Vagina (tissue), 2 donors: ENCODE results near the gene SEPTIN5. TPM values are rescaled to one million over a fixed set of nuclear protein-coding genes. Genes with fewer than 3 reads are reported as not detected.

Source experiments
- DNase-seq, 2 donors: peaks; one replicate each; pipeline ENCODE4 v3.0.0-alpha.2; 2017; ENCODE audit errors: extremely low spot score in 2 of 2
- H3K27ac ChIP-seq: fragments of 200-600 bp; sonication (generic); one replicate; pipeline ENCODE4 v1.5.1; 2019
- H3K27me3 ChIP-seq: fragments of 200-600 bp; sonication (generic); one replicate; pipeline ENCODE4 v1.5.1; 2019
- H3K36me3 ChIP-seq, 2 donors: fragments of 200-600 bp; sonication (generic); one replicate each; pipeline ENCODE4 v1.5.1; 2017 to 2019
- H3K4me1 ChIP-seq: fragments of 200-600 bp; sonication (generic); one replicate; pipeline ENCODE4 v1.5.1; 2019
- H3K4me3 ChIP-seq, 2 donors: fragments of 200-600 bp; sonication (generic); 1 replicate in 1 of 2; 2 replicates in 1 of 2; pipeline ENCODE4 v1.5.1; 2016 to 2019
- H3K9me3 ChIP-seq: fragments of 200-600 bp; sonication (generic); one replicate; pipeline ENCODE4 v1.5.1; 2019
- POLR2A ChIP-seq, 2 donors: fragments of 450-650 bp; IDR thresholded peaks; one replicate each; pipeline ENCODE4 v1.6.1; 2017; ENCODE audit warnings: antibody characterized with exemption in 2 of 2, mild to moderate bottlenecking in 2 of 2, moderate library complexity in 2 of 2
- POLR2AphosphoS5 ChIP-seq, 2 donors: sonication (generic); formaldehyde crosslinking; IDR thresholded peaks; one replicate each; pipeline ENCODE4 v1.9.0; 2017; ENCODE audit warnings: antibody characterized with exemption in 2 of 2, mild to moderate bottlenecking in 2 of 2, low read depth in 1 of 2; ENCODE audit not compliant: insufficient read depth in 1 of 2
- intact Hi-C: fragments of 100-400 bp; cut with DNase I; formaldehyde crosslinking; loops from one replicate; pipeline ENCODE4 v1.15.1; 2023
- total RNA-seq: library from RNA; depleted of rRNA; stranded (reverse); fragments of >200 nt; gene quantifications from one replicate; pipeline ENCODE4 v1.2.3, GENCODE V29; 2016
- TF ChIP-seq, protein P1 (sequence below), 3 experiments: fragments of 450-650 bp in 2 of 3; fragments of 200-600 bp in 1 of 3; sonication (generic) in 1 of 3; IDR thresholded peaks; one replicate each; pipeline ENCODE4 v1.5.1; 2017 to 2019; ENCODE audit warnings: antibody characterized with exemption in 3 of 3, mild to moderate bottlenecking in 2 of 3, moderate library complexity in 2 of 3

SEPTIN5 gene
- total RNA-seq, 1 donor from 2014 or later, result 67.3 TPM

DNA sequence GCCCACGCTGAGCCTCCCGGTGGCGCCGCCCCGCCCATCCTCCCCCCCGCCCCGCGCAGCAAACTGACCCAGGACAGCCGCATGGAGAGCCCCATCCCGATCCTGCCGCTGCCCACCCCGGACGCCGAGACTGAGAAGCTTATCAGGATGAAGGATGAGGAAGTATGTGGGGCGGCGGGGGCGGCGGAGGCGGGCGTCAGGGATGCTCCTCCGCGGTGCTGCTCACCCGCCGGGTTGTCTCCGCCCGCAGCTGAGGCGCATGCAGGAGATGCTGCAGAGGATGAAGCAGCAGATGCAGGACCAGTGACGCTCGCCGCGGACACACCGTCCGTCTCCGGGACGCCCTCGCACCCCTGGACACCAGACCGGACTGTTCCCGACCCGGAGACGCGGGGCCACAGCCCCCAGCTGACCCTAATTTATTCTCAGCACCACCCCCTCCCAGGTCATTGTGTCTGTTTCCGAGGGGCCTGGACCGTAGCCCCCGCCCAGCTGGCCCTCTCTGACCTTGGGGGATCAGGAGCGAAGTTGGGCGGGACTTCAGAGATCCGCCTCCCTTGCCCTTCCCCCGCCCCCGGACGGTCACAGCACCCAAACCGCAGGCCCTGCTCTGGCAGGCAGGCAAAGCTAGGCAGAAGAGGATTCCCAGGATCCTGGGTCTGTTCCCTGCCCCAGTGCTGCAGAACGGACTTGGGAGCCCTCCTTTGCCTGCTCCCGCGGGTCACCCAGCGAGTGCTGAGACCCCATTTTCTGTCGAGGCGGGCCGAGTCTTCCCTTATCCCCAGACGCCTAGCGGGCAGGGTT, 8.1 kb downstream of the SEPTIN5 start:
- TF ChIP-seq, protein P1, sequence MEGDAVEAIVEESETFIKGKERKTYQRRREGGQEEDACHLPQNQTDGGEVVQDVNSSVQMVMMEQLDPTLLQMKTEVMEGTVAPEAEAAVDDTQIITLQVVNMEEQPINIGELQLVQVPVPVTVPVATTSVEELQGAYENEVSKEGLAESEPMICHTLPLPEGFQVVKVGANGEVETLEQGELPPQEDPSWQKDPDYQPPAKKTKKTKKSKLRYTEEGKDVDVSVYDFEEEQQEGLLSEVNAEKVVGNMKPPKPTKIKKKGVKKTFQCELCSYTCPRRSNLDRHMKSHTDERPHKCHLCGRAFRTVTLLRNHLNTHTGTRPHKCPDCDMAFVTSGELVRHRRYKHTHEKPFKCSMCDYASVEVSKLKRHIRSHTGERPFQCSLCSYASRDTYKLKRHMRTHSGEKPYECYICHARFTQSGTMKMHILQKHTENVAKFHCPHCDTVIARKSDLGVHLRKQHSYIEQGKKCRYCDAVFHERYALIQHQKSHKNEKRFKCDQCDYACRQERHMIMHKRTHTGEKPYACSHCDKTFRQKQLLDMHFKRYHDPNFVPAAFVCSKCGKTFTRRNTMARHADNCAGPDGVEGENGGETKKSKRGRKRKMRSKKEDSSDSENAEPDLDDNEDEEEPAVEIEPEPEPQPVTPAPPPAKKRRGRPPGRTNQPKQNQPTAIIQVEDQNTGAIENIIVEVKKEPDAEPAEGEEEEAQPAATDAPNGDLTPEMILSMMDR (IDR thresholded peaks at IDR 0.05), result no peak
- TF ChIP-seq POLR2A (IDR thresholded peaks at IDR 0.05), result no peak
- no peak for TF ChIP-seq POLR2AphosphoS5 (IDR thresholded peaks at IDR 0.05; ENCODE audit: insufficient read depth in 1 of 2, low read depth in 1 of 2)
- Histone ChIP-seq H3K4me1 (peaks cover 33% of the 10 kb centered on the region), H3K27me3 (no peaks in the 10 kb centered on the region), H3K4me3 (no peak overlapping the region), H3K36me3 (peaks cover 0 to 32% of the 10 kb centered on the region in 2 donors), H3K9me3 (no peaks in the 10 kb centered on the region), H3K27ac (no peak overlapping the region)
- no peak for DNase-seq
- intact Hi-C loops, result no loop called here

DNA sequence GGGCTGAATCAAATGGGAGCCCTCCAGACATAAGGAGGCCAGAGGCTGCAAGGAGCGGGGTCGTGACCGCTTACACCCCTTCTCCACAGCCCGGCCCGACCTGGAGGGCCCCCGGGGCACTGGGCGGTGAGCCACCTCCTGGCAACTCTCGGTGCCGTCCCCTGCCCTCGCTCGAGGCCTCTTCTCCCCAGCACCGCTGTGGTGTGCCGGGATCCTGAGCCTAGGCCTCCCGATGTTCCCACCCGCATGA, 8.6 kb downstream of the SEPTIN5 start:
- no peak overlapping the region for H3K27ac ChIP-seq
- no peaks in the 10 kb centered on the region for H3K27me3 ChIP-seq
- H3K36me3 ChIP-seq, result peaks cover 0 to 32% of the 10 kb centered on the region in 2 donors
- H3K4me3 ChIP-seq, result no peak overlapping the region
- no peak for DNase-seq
- H3K9me3 ChIP-seq, result no peaks in the 10 kb centered on the region
- peaks cover 28% of the 10 kb centered on the region for H3K4me1 ChIP-seq
- intact Hi-C loops, result no loop called here
- TF ChIP-seq POLR2AphosphoS5 (IDR thresholded peaks at IDR 0.05; ENCODE audit: insufficient read depth in 1 of 2, low read depth in 1 of 2), result no peak
- no peak for TF ChIP-seq POLR2A (IDR thresholded peaks at IDR 0.05)
- TF ChIP-seq, protein P1 (IDR thresholded peaks at IDR 0.05), result no peak

DNA sequence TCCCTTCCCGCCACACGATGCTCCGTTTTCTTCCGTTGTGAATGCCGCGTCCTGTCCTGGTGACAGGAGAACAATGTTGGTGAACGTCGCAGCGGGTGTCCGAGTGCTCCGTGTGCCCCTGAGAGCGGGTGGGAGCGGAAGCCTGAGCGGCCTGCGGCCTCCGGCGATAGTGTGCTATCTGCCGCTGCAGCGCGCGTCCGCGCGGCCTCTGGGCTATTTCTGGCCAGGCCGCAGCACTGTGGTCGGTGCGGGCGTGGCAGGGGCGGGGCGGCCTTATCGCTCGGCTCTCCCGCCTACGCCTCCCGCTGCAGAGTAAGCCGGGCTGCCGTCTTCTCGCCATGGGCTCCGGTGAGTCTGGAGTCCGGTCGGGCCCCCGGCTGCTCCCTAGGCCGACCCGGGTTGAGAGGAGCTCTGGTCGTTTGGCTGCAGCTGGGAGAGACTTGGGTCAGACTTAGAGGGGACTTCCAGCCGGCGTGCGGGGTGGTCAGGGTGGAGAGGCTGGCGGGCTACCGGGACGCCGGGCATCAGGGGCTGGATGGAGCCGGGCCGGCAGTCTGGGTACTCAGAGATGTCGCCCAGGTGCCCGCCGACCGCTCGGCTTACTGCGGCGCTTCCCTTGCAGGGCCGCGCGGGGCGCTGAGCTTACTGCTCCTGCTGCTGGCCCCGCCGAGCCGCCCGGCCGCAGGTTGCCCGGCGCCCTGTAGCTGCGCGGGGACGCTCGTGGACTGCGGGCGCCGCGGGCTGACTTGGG, 9.1 kb downstream of the SEPTIN5 start, which contains the start of gene GP1BB:
Gene GP1BB, plus strand, starts transcription at position 308 of the 751 bp plus-strand sequence. Its CDS starts 31 bp downstream, at position 339.
- H3K36me3 ChIP-seq, result peaks cover 0 to 32% of the 10 kb centered on the region in 2 donors
- intact Hi-C loops, result no loop called here
- H3K9me3 ChIP-seq, result no peaks in the 10 kb centered on the region
- H3K4me3 ChIP-seq, result peak within 1 kb of the TSS in 1 of 2 donors; percentile 36
- TF ChIP-seq, protein P1 (IDR thresholded peaks at IDR 0.05), result no peak
- no peak for TF ChIP-seq POLR2A (IDR thresholded peaks at IDR 0.05)
- TF ChIP-seq POLR2AphosphoS5 (IDR thresholded peaks at IDR 0.05; ENCODE audit: insufficient read depth in 1 of 2, low read depth in 1 of 2), result no peak
- H3K27me3 ChIP-seq, result no peaks in the 10 kb centered on the region
- peaks cover 26% of the 10 kb centered on the region for H3K4me1 ChIP-seq
- no peak within 1 kb of the TSS for H3K27ac ChIP-seq
- DNase-seq, result no peak

DNA sequence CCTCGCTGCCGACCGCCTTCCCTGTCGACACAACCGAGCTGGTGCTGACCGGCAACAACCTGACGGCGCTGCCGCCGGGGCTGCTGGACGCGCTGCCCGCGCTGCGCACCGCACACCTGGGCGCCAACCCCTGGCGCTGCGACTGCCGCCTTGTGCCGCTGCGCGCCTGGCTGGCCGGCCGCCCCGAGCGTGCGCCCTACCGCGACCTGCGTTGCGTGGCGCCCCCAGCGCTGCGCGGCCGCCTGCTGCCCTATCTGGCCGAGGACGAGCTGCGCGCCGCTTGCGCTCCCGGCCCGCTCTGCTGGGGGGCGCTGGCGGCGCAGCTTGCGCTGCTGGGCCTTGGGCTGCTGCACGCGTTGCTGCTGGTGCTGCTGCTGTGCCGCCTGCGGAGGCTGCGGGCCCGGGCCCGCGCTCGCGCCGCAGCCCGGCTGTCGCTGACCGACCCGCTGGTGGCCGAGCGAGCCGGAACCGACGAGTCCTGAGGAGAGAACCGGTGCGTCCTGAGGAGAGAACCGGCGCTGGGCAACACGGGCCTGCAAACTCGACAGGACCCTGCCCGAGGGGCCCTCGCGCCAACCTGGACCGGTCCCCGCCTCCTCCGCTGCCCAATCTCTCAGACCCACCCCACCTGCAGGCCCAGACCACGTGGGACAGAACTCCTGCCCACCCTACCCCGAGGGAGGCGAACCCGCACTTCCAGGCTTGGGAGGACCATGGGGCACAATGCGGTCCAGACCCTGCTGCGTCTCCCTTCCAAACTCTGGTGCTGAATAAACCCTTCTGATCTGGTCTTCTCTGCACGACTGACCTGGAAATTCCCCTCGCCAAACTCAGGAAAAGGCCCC, 9.9 kb downstream of the SEPTIN5 start:
- H3K9me3 ChIP-seq, result no peaks in the 10 kb centered on the region
- no peak for DNase-seq
- TF ChIP-seq POLR2AphosphoS5 (IDR thresholded peaks at IDR 0.05; ENCODE audit: insufficient read depth in 1 of 2, low read depth in 1 of 2) (no peak), POLR2A (IDR thresholded peaks at IDR 0.05) (no peak)
- TF ChIP-seq, protein P1 (IDR thresholded peaks at IDR 0.05), result no peak
- H3K4me1 ChIP-seq, result peaks cover 18% of the 10 kb centered on the region
- H3K36me3 ChIP-seq, result peaks cover 0 to 32% of the 10 kb centered on the region in 2 donors
- H3K27ac ChIP-seq, result no peak overlapping the region
- H3K27me3 ChIP-seq, result no peaks in the 10 kb centered on the region
- intact Hi-C loops, result no loop called here
- peak overlapping the region in 1 of 2 donors; percentile 36 for H3K4me3 ChIP-seq
